SK-N-SH (cell line): ENCODE data around the gene CTNNA3. TPM values are rescaled to one million over a fixed set of nuclear protein-coding genes. Genes with fewer than 3 reads are reported as not detected.

Experiments
- CTCF ChIA-PET: fragments of 300-600, 350-600 bp; formaldehyde crosslinking; extraction: SDS; loops from one replicate; lab custom pipeline; 2021; lab: Yijun Ruan, JAX
- POLR2A ChIA-PET: fragments of 350-600 bp; sonication (Branson Sonifier 250); formaldehyde crosslinking; extraction: SDS; loops from one replicate; lab custom pipeline; 2020; ENCODE audit warnings: antibody characterized with exemption, inconsistent platforms; lab: Yijun Ruan, JAX
- DNase-seq: peaks from one replicate; pipeline ENCODE4 v3.0.0; 2012
- H2AFZ ChIP-seq: fragments of 200-600 bp; sonication (generic); 2 replicates; pipeline ENCODE4 v1.8.1; 2016; ENCODE audit warnings: antibody characterized with exemption, mild to moderate bottlenecking, low read depth
- H3F3A ChIP-seq: fragments of 200-600 bp; sonication (generic); replicated peaks from 2 replicates; pipeline ENCODE3; 2016; ENCODE audit warnings: antibody characterized with exemption, mild to moderate bottlenecking; ENCODE audit not compliant: insufficient read depth
- H3K27ac ChIP-seq, 2 experiments: fragments of 200-500 bp in 1 of 2; fragments of 200-600 bp in 1 of 2; sonication (Bioruptor generic) in 1 of 2; sonication (generic), shearing (Covaris generic) in 1 of 2; 2 replicates each; pipeline versions ENCODE4 v1.5.1 to v1.6.1; 2014 to 2016; ENCODE audit warnings: low read depth in 2 of 2, inconsistent platforms in 1 of 2, low read length in 1 of 2, mild to moderate bottlenecking in 1 of 2, mixed read lengths in 1 of 2
- H3K27me3 ChIP-seq: fragments of 200-600 bp; sonication (generic), shearing (Covaris generic); 2 replicates; pipeline ENCODE4 v1.6.1; 2016; ENCODE audit warnings: mixed run types; ENCODE audit not compliant: insufficient read depth
- H3K36me3 ChIP-seq, 2 experiments: fragments of 200-500 bp in 1 of 2; fragments of 200-600 bp in 1 of 2; sonication (Bioruptor generic) in 1 of 2; sonication (generic) in 1 of 2; replicated peaks in 1 of 2; 2 replicates each; pipeline versions ENCODE3 to v1.5.1; 2014 to 2016; ENCODE audit warnings: low read length in 1 of 2, mild to moderate bottlenecking in 1 of 2; ENCODE audit not compliant: insufficient read depth in 2 of 2, control insufficient read depth in 1 of 2
- H3K4me1 ChIP-seq, 2 experiments: fragments of 200-500 bp in 1 of 2; fragments of 200-600 bp in 1 of 2; sonication (Bioruptor generic) in 1 of 2; sonication (generic), shearing (Covaris generic) in 1 of 2; 2 replicates each; pipeline versions ENCODE4 v1.5.1 to v1.6.1; 2014 to 2016; ENCODE audit warnings: low read depth in 1 of 2, low read length in 1 of 2, mixed run types in 1 of 2; ENCODE audit not compliant: insufficient read depth in 2 of 2, control insufficient read depth in 1 of 2
- H3K4me2 ChIP-seq: fragments of 200-600 bp; sonication (generic), shearing (Covaris generic); 2 replicates; pipeline ENCODE4 v1.6.1; 2017; ENCODE audit warnings: mixed run types
- H3K4me3 ChIP-seq, 2 experiments: fragments of 200-500 bp in 1 of 2; fragments of 200-600 bp in 1 of 2; sonication (Bioruptor generic) in 1 of 2; sonication (generic), shearing (Covaris generic) in 1 of 2; 2 replicates each; pipeline versions ENCODE4 v1.5.1 to v1.8.1; 2014 to 2016; ENCODE audit warnings: low read depth in 2 of 2, inconsistent platforms in 1 of 2, low read length in 1 of 2, mild to moderate bottlenecking in 1 of 2, mixed read lengths in 1 of 2, moderate library complexity in 1 of 2
- H3K79me2 ChIP-seq: fragments of 200-600 bp; sonication (generic); 2 replicates; pipeline ENCODE4 v1.8.1; 2017; ENCODE audit warnings: mild to moderate bottlenecking; ENCODE audit not compliant: insufficient read depth
- H3K9ac ChIP-seq: fragments of 200-600 bp; sonication (generic); 2 replicates; pipeline ENCODE4 v1.6.1; 2017; ENCODE audit warnings: mixed run types
- H3K9me2 ChIP-seq: fragments of 200-600 bp; sonication (generic); 2 replicates; pipeline ENCODE4 v1.6.1; 2017; ENCODE audit warnings: mixed run types
- H3K9me3 ChIP-seq: fragments of 200-600 bp; sonication (generic); 2 replicates; pipeline ENCODE4 v1.6.1; 2017; ENCODE audit warnings: mixed run types, mild to moderate bottlenecking, moderate library complexity
- H4K20me1 ChIP-seq: fragments of 200-600 bp; sonication (generic); 2 replicates; pipeline ENCODE4 v1.6.1; 2017; ENCODE audit warnings: mild to moderate bottlenecking, mixed run types; ENCODE audit not compliant: insufficient read depth
- EZH2phosphoT487 ChIP-seq: fragments of 200-600 bp; sonication (generic); IDR thresholded peaks from 2 replicates; pipeline ENCODE4 v1.6.1; 2017; ENCODE audit warnings: low read depth, mixed run types, mild to moderate bottlenecking, antibody characterized with exemption, moderate library complexity, borderline replicate concordance
- FOXJ3 ChIP-seq: sonication (generic); formaldehyde crosslinking; IDR thresholded peaks from 2 replicates; pipeline ENCODE4 v1.5.1; 2020; ENCODE audit warnings: mild to moderate bottlenecking, missing genetic modification reagents
- JUND ChIP-seq: IDR thresholded peaks from 2 replicates; pipeline ENCODE4 v1.4.0; 2012
- MEF2A ChIP-seq: IDR thresholded peaks from 2 replicates; pipeline ENCODE4 v1.4.0; 2012; ENCODE audit warnings: low read depth, borderline replicate concordance
- RAD21 ChIP-seq: IDR thresholded peaks from 2 replicates; pipeline ENCODE4 v1.6.1; 2012; ENCODE audit warnings: mild to moderate bottlenecking, low read length
- RXRA ChIP-seq: IDR thresholded peaks from 2 replicates; pipeline ENCODE4 v1.4.0; 2012; ENCODE audit warnings: low read depth, mild to moderate bottlenecking, borderline replicate concordance
- SIN3A ChIP-seq: IDR thresholded peaks from 2 replicates; pipeline ENCODE4 v1.6.1; 2012; ENCODE audit warnings: low read depth, mild to moderate bottlenecking, low read length, moderate library complexity, borderline replicate concordance
- SMC3 ChIP-seq: IDR thresholded peaks from 2 replicates; pipeline ENCODE4 v1.6.1; 2012; ENCODE audit warnings: low read depth, low read length, improper control_type of control experiment
- WGBS: methylation state at CpG from one replicate; pipeline ENCODE4 v1.1.6; 2017; ENCODE audit warnings: low lambda C conversion rate; 5-methylcytosine and 5-hydroxymethylcytosine counted together
- polyA plus RNA-seq, 3 experiments: library from polyadenylated mRNA; depleted of rRNA; stranded (reverse); fragments of >200 nt; gene quantifications; 2 replicates each; pipeline ENCODE4 v1.2.3, GENCODE V29; 2012
- TF ChIP-seq, protein P1 (sequence below): fragments of 200-600 bp; sonication (generic); IDR thresholded peaks from 2 replicates; pipeline ENCODE4 v1.6.1; 2017; ENCODE audit warnings: antibody characterized with exemption, mild to moderate bottlenecking, moderate library complexity
- TF ChIP-seq, protein P2 (sequence below): fragments of 150-350 bp; IDR thresholded peaks from 2 replicates; pipeline ENCODE4 v1.6.1; 2016; ENCODE audit warnings: mild to moderate bottlenecking, low read depth, low read length

CTNNA3 gene
- polyA plus RNA-seq, 1 of the 3 experiments (the other 2 are of a cell fraction), result not detected

DNA sequence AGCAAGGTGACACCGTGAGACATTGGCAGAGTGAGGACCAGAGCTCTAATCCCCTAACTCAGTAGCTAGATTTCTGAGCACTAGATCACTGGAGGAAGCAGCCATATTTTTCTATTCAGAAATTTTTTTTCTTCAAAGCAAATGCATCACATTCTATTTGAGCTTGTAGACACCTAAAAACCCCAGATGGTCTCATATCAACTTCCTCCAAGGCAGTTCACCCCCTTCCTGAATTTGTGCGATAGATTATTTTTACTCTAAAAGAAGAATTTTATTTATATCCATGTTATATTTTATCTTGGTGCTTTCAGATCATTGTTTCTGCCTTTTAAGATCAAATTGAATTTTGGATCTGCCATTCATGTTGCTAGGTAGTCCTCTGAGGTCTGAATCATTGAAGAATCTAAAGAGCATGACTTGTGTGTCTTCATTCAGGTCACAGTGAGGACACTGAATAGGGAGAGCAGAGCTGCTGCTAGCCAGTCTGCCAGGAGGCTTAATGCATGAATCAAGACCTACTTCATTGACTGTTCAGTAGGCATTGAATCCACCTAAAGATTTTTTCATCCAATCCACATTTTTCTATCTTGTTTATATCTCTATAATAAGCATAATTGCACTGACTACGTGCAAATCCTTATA is 863.1 kb downstream of the CTNNA3 start:
- Histone ChIP-seq H3K27ac (no peak overlapping the region), H3K79me2 (no peaks in the 10 kb centered on the region), H3K9me3 (no peaks in the 10 kb centered on the region), H3F3A (no peaks in the 10 kb centered on the region), H3K4me1 (peaks cover 0 to 11% of the 10 kb centered on the region in 2 experiments; a peak in 1 of 4 replicates), H4K20me1 (no peaks in the 10 kb centered on the region), H2AFZ (no peak overlapping the region), H3K9ac (no peak overlapping the region), H3K4me2 (no peak overlapping the region), H3K4me3 (no peak overlapping the region), H3K9me2 (no peaks in the 10 kb centered on the region), H3K36me3 (no peaks in the 10 kb centered on the region), H3K27me3 (no peaks in the 10 kb centered on the region)
- ChIA-PET CTCF (no interaction called here), POLR2A (no interaction called here)
- DNase-seq, result no peak
- WGBS, result 23% methylated on average over 3 of the region's 3 CpGs
- TF ChIP-seq FOXJ3 (CRISPR knock-in tag), result no peak
- TF ChIP-seq JUND, result no peak
- TF ChIP-seq RAD21, result no peak
- no peak for TF ChIP-seq SMC3
- no peak for TF ChIP-seq EZH2phosphoT487
- TF ChIP-seq, protein P1, sequence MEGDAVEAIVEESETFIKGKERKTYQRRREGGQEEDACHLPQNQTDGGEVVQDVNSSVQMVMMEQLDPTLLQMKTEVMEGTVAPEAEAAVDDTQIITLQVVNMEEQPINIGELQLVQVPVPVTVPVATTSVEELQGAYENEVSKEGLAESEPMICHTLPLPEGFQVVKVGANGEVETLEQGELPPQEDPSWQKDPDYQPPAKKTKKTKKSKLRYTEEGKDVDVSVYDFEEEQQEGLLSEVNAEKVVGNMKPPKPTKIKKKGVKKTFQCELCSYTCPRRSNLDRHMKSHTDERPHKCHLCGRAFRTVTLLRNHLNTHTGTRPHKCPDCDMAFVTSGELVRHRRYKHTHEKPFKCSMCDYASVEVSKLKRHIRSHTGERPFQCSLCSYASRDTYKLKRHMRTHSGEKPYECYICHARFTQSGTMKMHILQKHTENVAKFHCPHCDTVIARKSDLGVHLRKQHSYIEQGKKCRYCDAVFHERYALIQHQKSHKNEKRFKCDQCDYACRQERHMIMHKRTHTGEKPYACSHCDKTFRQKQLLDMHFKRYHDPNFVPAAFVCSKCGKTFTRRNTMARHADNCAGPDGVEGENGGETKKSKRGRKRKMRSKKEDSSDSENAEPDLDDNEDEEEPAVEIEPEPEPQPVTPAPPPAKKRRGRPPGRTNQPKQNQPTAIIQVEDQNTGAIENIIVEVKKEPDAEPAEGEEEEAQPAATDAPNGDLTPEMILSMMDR, result no peak

DNA sequence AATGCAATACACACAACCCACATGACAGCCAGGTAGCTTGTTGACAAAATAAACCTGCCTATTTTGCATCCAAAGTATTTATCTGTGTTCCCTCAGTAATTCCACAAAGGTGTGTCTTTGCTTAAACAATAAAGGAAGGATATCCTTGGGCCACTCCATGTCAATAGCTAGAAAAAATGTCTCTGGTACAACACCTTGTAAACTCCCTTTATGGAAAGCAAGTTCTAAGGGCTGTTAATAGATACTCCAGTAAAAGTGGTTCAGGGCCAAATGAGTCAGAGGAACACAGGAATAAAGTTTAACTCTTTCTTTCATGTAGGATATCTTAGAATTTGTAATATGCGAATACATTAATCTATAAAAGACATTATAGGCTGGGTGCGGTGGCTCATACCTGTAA is 867.0 kb downstream of the CTNNA3 start:
- Histone ChIP-seq H2AFZ (no peak overlapping the region), H3K4me1 (no peaks in the 10 kb centered on the region; a peak in 1 of 4 replicates), H3K4me2 (peak overlapping the region; percentile 23; the same call in 1 of the 2 replicates), H4K20me1 (no peaks in the 10 kb centered on the region), H3K9ac (no peak overlapping the region), H3K9me3 (no peaks in the 10 kb centered on the region), H3K27ac (no peak overlapping the region), H3F3A (no peaks in the 10 kb centered on the region), H3K79me2 (no peaks in the 10 kb centered on the region), H3K27me3 (no peaks in the 10 kb centered on the region), H3K36me3 (no peaks in the 10 kb centered on the region), H3K4me3 (no peak overlapping the region), H3K9me2 (no peaks in the 10 kb centered on the region)
- DNase-seq, result no peak
- TF ChIP-seq SIN3A (no peak), MEF2A (no peak), FOXJ3 (CRISPR knock-in tag) (no peak), RXRA (no peak)
- TF ChIP-seq, protein P2, sequence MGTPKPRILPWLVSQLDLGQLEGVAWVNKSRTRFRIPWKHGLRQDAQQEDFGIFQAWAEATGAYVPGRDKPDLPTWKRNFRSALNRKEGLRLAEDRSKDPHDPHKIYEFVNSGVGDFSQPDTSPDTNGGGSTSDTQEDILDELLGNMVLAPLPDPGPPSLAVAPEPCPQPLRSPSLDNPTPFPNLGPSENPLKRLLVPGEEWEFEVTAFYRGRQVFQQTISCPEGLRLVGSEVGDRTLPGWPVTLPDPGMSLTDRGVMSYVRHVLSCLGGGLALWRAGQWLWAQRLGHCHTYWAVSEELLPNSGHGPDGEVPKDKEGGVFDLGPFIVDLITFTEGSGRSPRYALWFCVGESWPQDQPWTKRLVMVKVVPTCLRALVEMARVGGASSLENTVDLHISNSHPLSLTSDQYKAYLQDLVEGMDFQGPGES, result no peak
- POLR2A ChIA-PET, result no interaction called here
- CTCF ChIA-PET, result no interaction called here
- 59% methylated on average over 2 of the region's 2 CpGs for WGBS
